KOPT-K1 (cell line): ENCODE measurements around the gene ADRB1.

Experiments
- H3K27ac ChIP-seq: fragments of 200-600 bp; sonication (generic); 2 replicates; pipeline ENCODE4 v1.5.1; 2016; ENCODE audit warnings: antibody characterized with exemption, mild to moderate bottlenecking, low read depth, low read length; ENCODE audit not compliant: poor library complexity, severe bottlenecking
- H3K36me3 ChIP-seq: fragments of 200-600 bp; sonication (generic); 2 replicates; pipeline ENCODE4 v1.5.1; 2017; ENCODE audit warnings: antibody characterized with exemption, mild to moderate bottlenecking, low read length, moderate library complexity; ENCODE audit not compliant: insufficient read depth
- H3K9me3 ChIP-seq: fragments of 200-600 bp; sonication (generic); 2 replicates; pipeline ENCODE4 v1.5.1; 2017; ENCODE audit warnings: antibody characterized with exemption, low read length, mild to moderate bottlenecking; ENCODE audit not compliant: insufficient read depth, poor library complexity, severe bottlenecking

Gene ADRB1

GRCh38 chr10:114021717-114022680, 21.7 kb upstream of the ADRB1 start:
- no peaks in the 10 kb centered on the region for H3K36me3 ChIP-seq
- no peak overlapping the region for H3K27ac ChIP-seq
- H3K9me3 ChIP-seq: no peaks in the 10 kb centered on the region

- Histone ChIP-seq H3K36me3 (no peaks in the 10 kb centered on the region), H3K27ac (no peak overlapping the region), H3K9me3 (no peaks in the 10 kb centered on the region)
These were observed 20.7 kb upstream of the ADRB1 start for GRCh38 chr10:114022766-114023597.

GRCh38 chr10:114024876-114025610, 18.6 kb upstream of the ADRB1 start:
- H3K9me3 ChIP-seq: no peaks in the 10 kb centered on the region
- H3K36me3 ChIP-seq: no peaks in the 10 kb centered on the region
- no peak overlapping the region for H3K27ac ChIP-seq

- Histone ChIP-seq H3K9me3 (no peaks in the 10 kb centered on the region), H3K27ac (no peak overlapping the region), H3K36me3 (no peaks in the 10 kb centered on the region)
These were observed 18.0 kb upstream of the ADRB1 start for GRCh38 chr10:114025611-114026130.

DNA sequence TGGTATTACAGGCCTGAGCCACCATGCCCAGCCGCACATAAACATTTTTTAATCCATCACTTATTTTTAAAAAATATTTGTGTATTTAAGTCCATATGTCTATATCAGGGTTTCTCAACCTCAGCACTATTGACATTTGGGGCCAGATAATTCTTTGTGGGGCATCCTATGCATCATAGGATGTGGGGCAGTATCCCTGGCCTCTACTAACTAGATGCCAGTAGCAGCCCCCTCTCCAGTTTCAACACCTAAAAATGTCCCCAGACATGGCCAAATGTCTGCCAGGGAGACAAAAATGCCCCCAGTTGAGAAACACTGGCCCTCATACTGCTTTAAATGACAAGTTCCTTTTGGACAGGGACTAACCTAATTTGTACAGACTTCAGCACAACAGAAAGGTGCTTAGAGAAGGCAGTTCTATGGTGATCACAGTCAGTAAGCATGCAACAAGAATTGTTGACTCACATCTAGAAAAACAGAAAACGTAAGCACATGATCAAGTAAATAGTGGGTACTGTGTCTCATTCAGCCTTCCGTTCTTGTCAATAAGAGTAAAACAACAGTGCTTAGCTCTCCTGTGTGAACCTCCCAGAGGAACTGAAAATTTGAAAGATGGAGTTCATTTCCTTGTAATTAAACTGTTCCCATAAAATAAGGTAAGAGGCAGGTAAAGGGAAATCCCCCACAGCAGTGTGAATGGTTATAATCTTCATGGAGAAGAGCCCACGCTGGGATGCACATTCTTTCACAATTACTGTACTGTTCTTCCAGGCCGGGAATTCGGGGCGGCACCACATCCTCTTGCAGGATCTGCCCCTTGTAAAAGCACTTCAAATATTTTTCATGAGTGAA, 17.3 kb upstream of the ADRB1 start:
- Histone ChIP-seq H3K36me3 (no peaks in the 10 kb centered on the region), H3K9me3 (no peaks in the 10 kb centered on the region), H3K27ac (no peak overlapping the region)

- Histone ChIP-seq H3K9me3 (no peaks in the 10 kb centered on the region), H3K27ac (no peak overlapping the region)
These were observed 16.6 kb upstream of the ADRB1 start for GRCh38 chr10:114027041-114027394.

DNA sequence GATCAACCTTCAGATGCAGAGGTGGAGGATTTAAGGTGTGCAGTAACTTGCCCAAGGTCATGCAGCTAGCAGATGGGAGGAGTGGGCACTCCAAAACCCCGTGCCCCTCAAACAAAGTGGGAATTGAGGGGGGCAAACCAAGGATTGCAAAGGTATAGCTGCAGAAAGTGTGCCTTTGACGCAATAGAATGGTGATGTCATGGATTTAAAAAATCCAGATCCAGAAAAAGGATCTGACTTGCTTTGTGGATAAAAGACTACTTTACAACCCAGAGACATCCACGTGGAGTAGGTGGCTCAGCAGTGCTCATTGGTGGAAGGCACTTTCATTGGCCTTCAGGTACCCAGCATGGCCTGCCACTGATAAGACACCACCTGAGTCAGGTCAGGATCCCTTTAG, 15.7 kb upstream of the ADRB1 start:
- Histone ChIP-seq H3K9me3 (no peaks in the 10 kb centered on the region), H3K36me3 (no peaks in the 10 kb centered on the region), H3K27ac (no peak overlapping the region)

More at GRCh38 chr10:114027041-114027394, 16.6 kb upstream of the ADRB1 start:
- H3K36me3 ChIP-seq: no peaks in the 10 kb centered on the region

DNA sequence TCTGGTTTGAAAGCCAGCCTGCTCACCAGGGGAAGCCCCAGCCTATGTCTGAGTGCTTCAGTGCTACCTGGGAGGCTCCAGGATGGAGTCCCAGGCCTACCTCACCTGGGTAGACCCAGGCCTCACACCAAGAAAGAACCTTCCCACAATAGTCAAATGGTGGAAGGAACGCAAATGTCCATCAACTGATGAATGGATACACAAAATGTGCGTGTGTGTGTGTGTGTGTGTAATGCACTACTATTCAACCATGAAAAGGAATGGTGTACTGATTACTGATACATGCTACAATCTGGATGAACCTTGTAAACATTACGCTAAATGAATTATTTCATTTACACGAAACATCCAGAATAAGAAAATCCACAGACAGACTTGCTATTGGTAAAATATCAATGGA, 15.2 kb upstream of the ADRB1 start:
- H3K36me3 ChIP-seq: no peaks in the 10 kb centered on the region
- no peak overlapping the region for H3K27ac ChIP-seq
- no peaks in the 10 kb centered on the region for H3K9me3 ChIP-seq

GRCh38 chr10:114029655-114030054, 14.0 kb upstream of the ADRB1 start:
- no peak overlapping the region for H3K27ac ChIP-seq
- H3K9me3 ChIP-seq: no peaks in the 10 kb centered on the region
- H3K36me3 ChIP-seq: no peaks in the 10 kb centered on the region

- H3K9me3 ChIP-seq: no peaks in the 10 kb centered on the region
- H3K36me3 ChIP-seq: no peaks in the 10 kb centered on the region
- no peak overlapping the region for H3K27ac ChIP-seq
These were observed 13.5 kb upstream of the ADRB1 start for GRCh38 chr10:114030140-114030539.

DNA sequence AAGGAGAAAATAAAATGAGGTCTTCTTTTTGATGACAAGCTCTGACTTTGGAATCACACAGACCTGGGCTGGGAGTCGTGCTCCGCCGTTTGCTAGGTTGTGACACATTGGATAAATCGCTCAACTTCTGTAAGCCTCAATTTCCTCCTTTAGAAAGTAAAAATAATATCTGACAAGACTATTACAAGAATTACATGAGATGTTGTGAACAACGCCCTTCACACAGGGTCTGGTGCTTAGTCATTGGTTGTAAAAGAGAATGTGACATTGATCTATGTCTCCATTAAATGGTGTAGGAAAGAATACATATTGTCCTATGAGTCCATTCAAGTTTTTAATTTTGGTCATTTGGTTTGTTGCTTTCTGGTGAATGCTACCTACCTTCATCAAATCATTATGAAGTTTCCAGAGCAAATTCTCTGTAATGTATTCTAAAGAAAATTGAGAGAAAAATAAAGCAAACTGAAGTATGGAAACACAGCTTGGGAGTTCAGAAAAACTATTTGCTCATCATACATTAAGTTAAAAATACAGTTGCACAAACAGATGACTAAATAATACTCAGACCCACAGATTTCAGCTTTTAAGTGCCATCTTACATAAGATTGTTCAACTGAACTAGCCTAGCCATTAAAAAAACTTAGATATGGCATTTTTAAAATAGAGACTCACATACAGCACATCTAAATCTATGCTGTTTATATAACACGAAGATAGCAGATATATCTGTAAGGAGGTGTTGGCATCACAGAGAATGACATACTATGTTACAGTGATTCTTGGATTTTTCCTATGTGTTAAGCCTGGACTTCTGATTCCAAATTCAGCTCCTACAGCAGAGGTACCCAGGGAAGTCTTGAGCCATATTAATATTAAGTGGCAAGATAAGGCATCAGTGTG, 12.3 kb upstream of the ADRB1 start:
- H3K9me3 ChIP-seq: no peaks in the 10 kb centered on the region
- no peak overlapping the region for H3K27ac ChIP-seq
- no peaks in the 10 kb centered on the region for H3K36me3 ChIP-seq

GRCh38 chr10:114033566-114033965, 10.1 kb upstream of the ADRB1 start:
- H3K9me3 ChIP-seq: no peaks in the 10 kb centered on the region
- no peak overlapping the region for H3K27ac ChIP-seq
- no peaks in the 10 kb centered on the region for H3K36me3 ChIP-seq

- Histone ChIP-seq H3K27ac (no peak overlapping the region), H3K36me3 (no peaks in the 10 kb centered on the region), H3K9me3 (no peaks in the 10 kb centered on the region)
These were observed 8.6 kb upstream of the ADRB1 start for GRCh38 chr10:114034923-114035645.
